HEK293 (cell line): ENCODE measurements around the gene HSPB6.

Source experiments
- GLI2 ChIP-seq: fragments of 450-650 bp; formaldehyde crosslinking; IDR thresholded peaks from 2 replicates; pipeline ENCODE4; 2017; ENCODE audit warnings: missing biosample characterization, missing genetic modification characterization, low read depth, borderline replicate concordance
- KLF1 ChIP-seq: fragments of 450-650 bp; formaldehyde crosslinking; IDR thresholded peaks from 2 replicates; pipeline ENCODE4 v1.5.1; 2016; ENCODE audit warnings: missing biosample characterization, missing genetic modification characterization
- KLF10 ChIP-seq: fragments of 450-650 bp; IDR thresholded peaks from 2 replicates; pipeline ENCODE4 v1.5.1; 2018; ENCODE audit warnings: missing biosample characterization, mild to moderate bottlenecking, missing genetic modification characterization
- KLF16 ChIP-seq: fragments of 450-650 bp; formaldehyde crosslinking; IDR thresholded peaks from 2 replicates; pipeline ENCODE4 v1.5.1; 2017; ENCODE audit warnings: missing biosample characterization, missing genetic modification characterization
- KLF7 ChIP-seq: fragments of 450-650 bp; formaldehyde crosslinking; IDR thresholded peaks from 2 replicates; pipeline ENCODE4 v1.5.1; 2016; ENCODE audit warnings: missing biosample characterization, missing genetic modification characterization, borderline replicate concordance
- ZBTB17 ChIP-seq: fragments of 450-650 bp; formaldehyde crosslinking; IDR thresholded peaks from 2 replicates; pipeline ENCODE4 v1.5.1; 2016; ENCODE audit warnings: missing biosample characterization, missing genetic modification characterization
- ZBTB8A ChIP-seq: fragments of 450-650 bp; formaldehyde crosslinking; IDR thresholded peaks from 2 replicates; pipeline ENCODE4 v1.5.1; 2016; ENCODE audit warnings: missing biosample characterization, missing genetic modification characterization
- ZFP41 ChIP-seq: fragments of 450-650 bp; formaldehyde crosslinking; IDR thresholded peaks from 2 replicates; pipeline ENCODE4 v1.5.1; 2016; ENCODE audit warnings: missing biosample characterization, missing genetic modification characterization, borderline replicate concordance
- ZFP69B ChIP-seq: fragments of 450-650 bp; formaldehyde crosslinking; IDR thresholded peaks from 2 replicates; pipeline ENCODE4 v1.5.1; 2016; ENCODE audit warnings: missing biosample characterization, missing genetic modification characterization
- ZNF23 ChIP-seq: fragments of 450-650 bp; formaldehyde crosslinking; IDR thresholded peaks from 2 replicates; pipeline ENCODE4 v1.5.1; 2016; ENCODE audit warnings: missing biosample characterization, missing genetic modification characterization, borderline replicate concordance
- ZNF561 ChIP-seq: fragments of 450-650 bp; IDR thresholded peaks from 2 replicates; pipeline ENCODE4 v1.5.1; 2018; ENCODE audit warnings: missing biosample characterization, missing genetic modification characterization, borderline replicate concordance
- ZNF623 ChIP-seq: fragments of 450-650 bp; formaldehyde crosslinking; IDR thresholded peaks from 2 replicates; pipeline ENCODE4 v1.5.1; 2016; ENCODE audit warnings: missing biosample characterization, missing genetic modification characterization
- ZNF660 ChIP-seq: fragments of 450-650 bp; IDR thresholded peaks from 2 replicates; pipeline ENCODE4 v1.5.1; 2018; ENCODE audit warnings: missing biosample characterization, mild to moderate bottlenecking, missing genetic modification characterization
- ZNF837 ChIP-seq: fragments of 450-650 bp; formaldehyde crosslinking; IDR thresholded peaks from 2 replicates; pipeline ENCODE4 v1.5.1; 2016; ENCODE audit warnings: missing biosample characterization, missing genetic modification characterization
- ZXDB ChIP-seq: fragments of 450-650 bp; formaldehyde crosslinking; IDR thresholded peaks from 2 replicates; pipeline ENCODE4 v1.5.1; 2016; ENCODE audit warnings: missing biosample characterization, missing genetic modification characterization
- TF ChIP-seq, protein P1 (sequence below): fragments of 450-650 bp; formaldehyde crosslinking; IDR thresholded peaks from 2 replicates; pipeline ENCODE4 v1.5.1; 2017; ENCODE audit warnings: missing biosample characterization, missing genetic modification characterization
- TF ChIP-seq, protein P2 (sequence below): fragments of 450-650 bp; formaldehyde crosslinking; IDR thresholded peaks from 2 replicates; pipeline ENCODE4 v1.5.1; 2017; ENCODE audit warnings: missing biosample characterization, missing genetic modification characterization
- TF ChIP-seq, protein P3 (sequence below): fragments of 450-650 bp; formaldehyde crosslinking; IDR thresholded peaks from 2 replicates; pipeline ENCODE4 v1.5.1; 2016; ENCODE audit warnings: missing biosample characterization, missing genetic modification characterization
- TF ChIP-seq, protein P4 (sequence below): fragments of 450-650 bp; IDR thresholded peaks from 2 replicates; pipeline ENCODE4 v1.5.1; 2018; ENCODE audit warnings: missing biosample characterization, mild to moderate bottlenecking, missing genetic modification characterization
- TF ChIP-seq, protein P5 (sequence below): fragments of 450-650 bp; formaldehyde crosslinking; IDR thresholded peaks from 2 replicates; pipeline ENCODE4 v1.5.1; 2017; ENCODE audit warnings: missing biosample characterization, missing genetic modification characterization
- TF ChIP-seq, protein P6 (sequence below): fragments of 450-650 bp; formaldehyde crosslinking; IDR thresholded peaks from 2 replicates; pipeline ENCODE4 v1.5.1; 2016; ENCODE audit warnings: missing biosample characterization, missing genetic modification characterization
- TF ChIP-seq, protein P7 (sequence below): fragments of 450-650 bp; formaldehyde crosslinking; IDR thresholded peaks from 2 replicates; pipeline ENCODE4 v1.5.1; 2016; ENCODE audit warnings: missing biosample characterization, missing genetic modification characterization, borderline replicate concordance

Gene HSPB6

DNA sequence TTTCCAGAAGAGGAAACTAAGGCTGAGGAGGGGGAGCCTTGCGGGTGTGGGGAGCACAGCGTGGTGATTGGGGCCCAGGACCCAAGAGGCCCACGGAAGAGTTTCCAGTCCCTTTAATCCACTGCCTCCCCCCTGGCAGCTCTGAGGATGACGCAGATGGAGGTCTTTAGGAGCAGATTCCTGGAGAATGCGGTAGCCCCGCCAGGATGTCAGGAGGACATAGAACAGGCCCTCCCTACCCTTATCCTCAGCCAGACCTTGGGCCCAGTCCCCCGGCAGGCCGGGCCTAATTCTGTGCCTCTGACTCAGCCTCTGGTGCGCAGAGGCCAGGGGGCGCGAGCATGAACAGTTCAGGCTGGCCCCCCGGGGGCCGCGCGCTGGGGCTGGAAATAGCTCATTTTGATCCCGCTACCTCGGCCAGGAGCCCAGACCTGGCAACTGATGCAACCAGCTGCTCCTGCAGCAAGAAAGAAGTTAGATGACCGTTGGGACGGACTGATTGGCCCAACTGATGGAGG is 461 bp upstream of the HSPB6 start (continued):
- TF ChIP-seq, protein P1, sequence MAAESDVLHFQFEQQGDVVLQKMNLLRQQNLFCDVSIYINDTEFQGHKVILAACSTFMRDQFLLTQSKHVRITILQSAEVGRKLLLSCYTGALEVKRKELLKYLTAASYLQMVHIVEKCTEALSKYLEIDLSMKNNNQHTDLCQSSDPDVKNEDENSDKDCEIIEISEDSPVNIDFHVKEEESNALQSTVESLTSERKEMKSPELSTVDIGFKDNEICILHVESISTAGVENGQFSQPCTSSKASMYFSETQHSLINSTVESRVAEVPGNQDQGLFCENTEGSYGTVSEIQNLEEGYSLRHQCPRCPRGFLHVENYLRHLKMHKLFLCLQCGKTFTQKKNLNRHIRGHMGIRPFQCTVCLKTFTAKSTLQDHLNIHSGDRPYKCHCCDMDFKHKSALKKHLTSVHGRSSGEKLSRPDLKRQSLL (tag by site-specific recombination) = 0 out of 2 replicates have a peak, but pooled peaks have one; percentile 30
- 0 out of 2 replicates have a peak, but pooled peaks have one; percentile 18 for TF ChIP-seq ZBTB8A
- TF ChIP-seq ZNF561 (tag by site-specific recombination) = peak; percentile 85; the same call in 1 of the 2 replicates
- TF ChIP-seq, protein P2, sequence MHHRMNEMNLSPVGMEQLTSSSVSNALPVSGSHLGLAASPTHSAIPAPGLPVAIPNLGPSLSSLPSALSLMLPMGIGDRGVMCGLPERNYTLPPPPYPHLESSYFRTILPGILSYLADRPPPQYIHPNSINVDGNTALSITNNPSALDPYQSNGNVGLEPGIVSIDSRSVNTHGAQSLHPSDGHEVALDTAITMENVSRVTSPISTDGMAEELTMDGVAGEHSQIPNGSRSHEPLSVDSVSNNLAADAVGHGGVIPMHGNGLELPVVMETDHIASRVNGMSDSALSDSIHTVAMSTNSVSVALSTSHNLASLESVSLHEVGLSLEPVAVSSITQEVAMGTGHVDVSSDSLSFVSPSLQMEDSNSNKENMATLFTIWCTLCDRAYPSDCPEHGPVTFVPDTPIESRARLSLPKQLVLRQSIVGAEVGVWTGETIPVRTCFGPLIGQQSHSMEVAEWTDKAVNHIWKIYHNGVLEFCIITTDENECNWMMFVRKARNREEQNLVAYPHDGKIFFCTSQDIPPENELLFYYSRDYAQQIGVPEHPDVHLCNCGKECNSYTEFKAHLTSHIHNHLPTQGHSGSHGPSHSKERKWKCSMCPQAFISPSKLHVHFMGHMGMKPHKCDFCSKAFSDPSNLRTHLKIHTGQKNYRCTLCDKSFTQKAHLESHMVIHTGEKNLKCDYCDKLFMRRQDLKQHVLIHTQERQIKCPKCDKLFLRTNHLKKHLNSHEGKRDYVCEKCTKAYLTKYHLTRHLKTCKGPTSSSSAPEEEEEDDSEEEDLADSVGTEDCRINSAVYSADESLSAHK (tag by site-specific recombination) = peak; percentile 48; the same call in 1 of the 2 replicates
- TF ChIP-seq, protein P3, sequence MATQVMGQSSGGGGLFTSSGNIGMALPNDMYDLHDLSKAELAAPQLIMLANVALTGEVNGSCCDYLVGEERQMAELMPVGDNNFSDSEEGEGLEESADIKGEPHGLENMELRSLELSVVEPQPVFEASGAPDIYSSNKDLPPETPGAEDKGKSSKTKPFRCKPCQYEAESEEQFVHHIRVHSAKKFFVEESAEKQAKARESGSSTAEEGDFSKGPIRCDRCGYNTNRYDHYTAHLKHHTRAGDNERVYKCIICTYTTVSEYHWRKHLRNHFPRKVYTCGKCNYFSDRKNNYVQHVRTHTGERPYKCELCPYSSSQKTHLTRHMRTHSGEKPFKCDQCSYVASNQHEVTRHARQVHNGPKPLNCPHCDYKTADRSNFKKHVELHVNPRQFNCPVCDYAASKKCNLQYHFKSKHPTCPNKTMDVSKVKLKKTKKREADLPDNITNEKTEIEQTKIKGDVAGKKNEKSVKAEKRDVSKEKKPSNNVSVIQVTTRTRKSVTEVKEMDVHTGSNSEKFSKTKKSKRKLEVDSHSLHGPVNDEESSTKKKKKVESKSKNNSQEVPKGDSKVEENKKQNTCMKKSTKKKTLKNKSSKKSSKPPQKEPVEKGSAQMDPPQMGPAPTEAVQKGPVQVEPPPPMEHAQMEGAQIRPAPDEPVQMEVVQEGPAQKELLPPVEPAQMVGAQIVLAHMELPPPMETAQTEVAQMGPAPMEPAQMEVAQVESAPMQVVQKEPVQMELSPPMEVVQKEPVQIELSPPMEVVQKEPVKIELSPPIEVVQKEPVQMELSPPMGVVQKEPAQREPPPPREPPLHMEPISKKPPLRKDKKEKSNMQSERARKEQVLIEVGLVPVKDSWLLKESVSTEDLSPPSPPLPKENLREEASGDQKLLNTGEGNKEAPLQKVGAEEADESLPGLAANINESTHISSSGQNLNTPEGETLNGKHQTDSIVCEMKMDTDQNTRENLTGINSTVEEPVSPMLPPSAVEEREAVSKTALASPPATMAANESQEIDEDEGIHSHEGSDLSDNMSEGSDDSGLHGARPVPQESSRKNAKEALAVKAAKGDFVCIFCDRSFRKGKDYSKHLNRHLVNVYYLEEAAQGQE (tag by site-specific recombination) = peak; percentile 70
- no peak for TF ChIP-seq ZNF23
- TF ChIP-seq KLF10 (tag by site-specific recombination) = no peak
- TF ChIP-seq, protein P4, sequence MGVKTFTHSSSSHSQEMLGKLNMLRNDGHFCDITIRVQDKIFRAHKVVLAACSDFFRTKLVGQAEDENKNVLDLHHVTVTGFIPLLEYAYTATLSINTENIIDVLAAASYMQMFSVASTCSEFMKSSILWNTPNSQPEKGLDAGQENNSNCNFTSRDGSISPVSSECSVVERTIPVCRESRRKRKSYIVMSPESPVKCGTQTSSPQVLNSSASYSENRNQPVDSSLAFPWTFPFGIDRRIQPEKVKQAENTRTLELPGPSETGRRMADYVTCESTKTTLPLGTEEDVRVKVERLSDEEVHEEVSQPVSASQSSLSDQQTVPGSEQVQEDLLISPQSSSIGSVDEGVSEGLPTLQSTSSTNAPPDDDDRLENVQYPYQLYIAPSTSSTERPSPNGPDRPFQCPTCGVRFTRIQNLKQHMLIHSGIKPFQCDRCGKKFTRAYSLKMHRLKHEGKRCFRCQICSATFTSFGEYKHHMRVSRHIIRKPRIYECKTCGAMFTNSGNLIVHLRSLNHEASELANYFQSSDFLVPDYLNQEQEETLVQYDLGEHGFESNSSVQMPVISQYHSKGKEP (tag by site-specific recombination) = peak; percentile 92
- TF ChIP-seq KLF7 (tag by site-specific recombination) = peak; percentile 48; the same call in 1 of the 2 replicates
- TF ChIP-seq ZBTB17 (tag by site-specific recombination) = peak; percentile 47
- TF ChIP-seq, protein P5, sequence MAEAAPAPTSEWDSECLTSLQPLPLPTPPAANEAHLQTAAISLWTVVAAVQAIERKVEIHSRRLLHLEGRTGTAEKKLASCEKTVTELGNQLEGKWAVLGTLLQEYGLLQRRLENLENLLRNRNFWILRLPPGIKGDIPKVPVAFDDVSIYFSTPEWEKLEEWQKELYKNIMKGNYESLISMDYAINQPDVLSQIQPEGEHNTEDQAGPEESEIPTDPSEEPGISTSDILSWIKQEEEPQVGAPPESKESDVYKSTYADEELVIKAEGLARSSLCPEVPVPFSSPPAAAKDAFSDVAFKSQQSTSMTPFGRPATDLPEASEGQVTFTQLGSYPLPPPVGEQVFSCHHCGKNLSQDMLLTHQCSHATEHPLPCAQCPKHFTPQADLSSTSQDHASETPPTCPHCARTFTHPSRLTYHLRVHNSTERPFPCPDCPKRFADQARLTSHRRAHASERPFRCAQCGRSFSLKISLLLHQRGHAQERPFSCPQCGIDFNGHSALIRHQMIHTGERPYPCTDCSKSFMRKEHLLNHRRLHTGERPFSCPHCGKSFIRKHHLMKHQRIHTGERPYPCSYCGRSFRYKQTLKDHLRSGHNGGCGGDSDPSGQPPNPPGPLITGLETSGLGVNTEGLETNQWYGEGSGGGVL (tag by site-specific recombination) = peak; percentile 90
- TF ChIP-seq ZNF623 = 0 out of 2 replicates have a peak, but pooled peaks have one; percentile 28
- TF ChIP-seq KLF16 (tag by site-specific recombination) = peak; percentile 72
- no peak for TF ChIP-seq ZNF837 (tag by site-specific recombination)
- no peak for TF ChIP-seq ZFP41 (tag by site-specific recombination)
- TF ChIP-seq ZXDB (tag by site-specific recombination) = peak; percentile 46
- TF ChIP-seq, protein P6, sequence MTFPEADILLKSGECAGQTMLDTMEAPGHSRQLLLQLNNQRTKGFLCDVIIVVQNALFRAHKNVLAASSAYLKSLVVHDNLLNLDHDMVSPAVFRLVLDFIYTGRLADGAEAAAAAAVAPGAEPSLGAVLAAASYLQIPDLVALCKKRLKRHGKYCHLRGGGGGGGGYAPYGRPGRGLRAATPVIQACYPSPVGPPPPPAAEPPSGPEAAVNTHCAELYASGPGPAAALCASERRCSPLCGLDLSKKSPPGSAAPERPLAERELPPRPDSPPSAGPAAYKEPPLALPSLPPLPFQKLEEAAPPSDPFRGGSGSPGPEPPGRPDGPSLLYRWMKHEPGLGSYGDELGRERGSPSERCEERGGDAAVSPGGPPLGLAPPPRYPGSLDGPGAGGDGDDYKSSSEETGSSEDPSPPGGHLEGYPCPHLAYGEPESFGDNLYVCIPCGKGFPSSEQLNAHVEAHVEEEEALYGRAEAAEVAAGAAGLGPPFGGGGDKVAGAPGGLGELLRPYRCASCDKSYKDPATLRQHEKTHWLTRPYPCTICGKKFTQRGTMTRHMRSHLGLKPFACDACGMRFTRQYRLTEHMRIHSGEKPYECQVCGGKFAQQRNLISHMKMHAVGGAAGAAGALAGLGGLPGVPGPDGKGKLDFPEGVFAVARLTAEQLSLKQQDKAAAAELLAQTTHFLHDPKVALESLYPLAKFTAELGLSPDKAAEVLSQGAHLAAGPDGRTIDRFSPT (tag by site-specific recombination) = peak; percentile 40; the same call in 1 of the 2 replicates
- TF ChIP-seq ZNF660 (tag by site-specific recombination) = peak; percentile 100
- TF ChIP-seq KLF1 (tag by site-specific recombination) = no peak
- no peak for TF ChIP-seq GLI2
- TF ChIP-seq ZFP69B (tag by site-specific recombination) = peak; percentile 86
- TF ChIP-seq, protein P7, sequence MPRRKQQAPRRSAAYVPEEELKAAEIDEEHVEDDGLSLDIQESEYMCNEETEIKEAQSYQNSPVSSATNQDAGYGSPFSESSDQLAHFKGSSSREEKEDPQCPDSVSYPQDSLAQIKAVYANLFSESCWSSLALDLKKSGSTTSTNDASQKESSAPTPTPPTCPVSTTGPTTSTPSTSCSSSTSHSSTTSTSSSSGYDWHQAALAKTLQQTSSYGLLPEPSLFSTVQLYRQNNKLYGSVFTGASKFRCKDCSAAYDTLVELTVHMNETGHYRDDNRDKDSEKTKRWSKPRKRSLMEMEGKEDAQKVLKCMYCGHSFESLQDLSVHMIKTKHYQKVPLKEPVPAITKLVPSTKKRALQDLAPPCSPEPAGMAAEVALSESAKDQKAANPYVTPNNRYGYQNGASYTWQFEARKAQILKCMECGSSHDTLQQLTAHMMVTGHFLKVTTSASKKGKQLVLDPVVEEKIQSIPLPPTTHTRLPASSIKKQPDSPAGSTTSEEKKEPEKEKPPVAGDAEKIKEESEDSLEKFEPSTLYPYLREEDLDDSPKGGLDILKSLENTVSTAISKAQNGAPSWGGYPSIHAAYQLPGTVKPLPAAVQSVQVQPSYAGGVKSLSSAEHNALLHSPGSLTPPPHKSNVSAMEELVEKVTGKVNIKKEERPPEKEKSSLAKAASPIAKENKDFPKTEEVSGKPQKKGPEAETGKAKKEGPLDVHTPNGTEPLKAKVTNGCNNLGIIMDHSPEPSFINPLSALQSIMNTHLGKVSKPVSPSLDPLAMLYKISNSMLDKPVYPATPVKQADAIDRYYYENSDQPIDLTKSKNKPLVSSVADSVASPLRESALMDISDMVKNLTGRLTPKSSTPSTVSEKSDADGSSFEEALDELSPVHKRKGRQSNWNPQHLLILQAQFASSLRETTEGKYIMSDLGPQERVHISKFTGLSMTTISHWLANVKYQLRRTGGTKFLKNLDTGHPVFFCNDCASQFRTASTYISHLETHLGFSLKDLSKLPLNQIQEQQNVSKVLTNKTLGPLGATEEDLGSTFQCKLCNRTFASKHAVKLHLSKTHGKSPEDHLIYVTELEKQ (tag by site-specific recombination) = peak; percentile 44; the same call in 1 of the 2 replicates
